Osteocyte (in vitro differentiated cells): ENCODE results near the gene TM4SF4. TPM values are rescaled to one million over a fixed set of nuclear protein-coding genes. Genes with fewer than 3 reads are reported as not detected.

Experiments
- DNase-seq: peaks from one replicate; pipeline ENCODE4 v3.0.0; 2021; ENCODE audit warnings: mixed read lengths; ENCODE audit not compliant: unreplicated experiment; ENCODE audit errors: extremely low spot score
- H3K27ac Mint-ChIP-seq: one replicate; pipeline ENCODE4 v1.8.0; 2021; ENCODE audit warnings: mild to moderate bottlenecking, mixed read lengths; ENCODE audit not compliant: unreplicated experiment
- H3K27me3 Mint-ChIP-seq: one replicate; pipeline ENCODE4 v1.8.0; 2021; ENCODE audit warnings: mixed read lengths; ENCODE audit not compliant: unreplicated experiment
- H3K36me3 Mint-ChIP-seq: one replicate; pipeline ENCODE4 v1.8.0; 2021; ENCODE audit warnings: mixed read lengths; ENCODE audit not compliant: unreplicated experiment
- H3K4me1 Mint-ChIP-seq: one replicate; pipeline ENCODE4 v1.8.0; 2021; ENCODE audit warnings: mixed read lengths; ENCODE audit not compliant: unreplicated experiment
- H3K4me3 Mint-ChIP-seq: one replicate; pipeline ENCODE4 v1.8.0; 2021; ENCODE audit warnings: mild to moderate bottlenecking, moderate library complexity, mixed read lengths; ENCODE audit not compliant: unreplicated experiment
- H3K9me3 Mint-ChIP-seq: one replicate; pipeline ENCODE4 v1.8.0; 2021; ENCODE audit warnings: mixed read lengths; ENCODE audit not compliant: unreplicated experiment
- total RNA-seq: library from RNA; stranded (reverse); gene quantifications from 2 replicates; pipeline ENCODE4 v1.2.1, GENCODE V29; 2021
- TF ChIP-seq, protein P1 (sequence below): fragments of 200-600 bp; sonication (generic); IDR thresholded peaks from 2 replicates; pipeline ENCODE4 v1.5.0; 2021; ENCODE audit warnings: antibody characterized with exemption, mild to moderate bottlenecking, moderate library complexity

Gene TM4SF4
- total RNA-seq, 1 donor from 2014 or later, result not detected

DNA sequence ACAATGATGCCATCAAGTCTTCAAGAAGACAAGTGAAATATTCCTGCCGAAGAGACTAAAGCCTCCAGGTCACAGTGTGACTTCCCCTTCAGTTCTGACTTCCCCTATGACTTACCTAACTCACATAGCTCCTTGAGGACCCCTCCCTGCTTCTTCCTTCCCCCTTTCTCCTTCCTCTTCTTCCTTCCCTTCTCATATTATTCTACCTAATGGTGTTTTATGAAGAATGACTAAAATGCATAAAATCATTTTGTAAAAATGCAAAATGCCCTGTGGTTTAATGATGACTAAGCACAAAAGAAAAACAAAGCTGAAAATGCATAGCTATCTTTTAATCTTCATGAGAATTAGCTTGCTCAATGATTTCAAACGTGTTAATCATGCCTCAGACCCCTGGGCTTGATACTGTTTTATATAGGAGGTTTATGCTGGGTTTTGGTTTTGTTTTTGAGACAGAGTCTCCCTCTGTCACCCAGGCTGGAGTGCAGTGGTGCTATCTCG lies 26.1 kb upstream of the TM4SF4 start:
- no peak for DNase-seq
- H3K4me3 Mint-ChIP-seq, result no peak overlapping the region
- H3K27ac Mint-ChIP-seq, result peak overlapping the region; percentile 84
- H3K9me3 Mint-ChIP-seq, result peaks cover 8% of the 10 kb centered on the region
- H3K36me3 Mint-ChIP-seq, result peaks cover 5% of the 10 kb centered on the region
- H3K27me3 Mint-ChIP-seq, result no peaks in the 10 kb centered on the region
- TF ChIP-seq, protein P1, sequence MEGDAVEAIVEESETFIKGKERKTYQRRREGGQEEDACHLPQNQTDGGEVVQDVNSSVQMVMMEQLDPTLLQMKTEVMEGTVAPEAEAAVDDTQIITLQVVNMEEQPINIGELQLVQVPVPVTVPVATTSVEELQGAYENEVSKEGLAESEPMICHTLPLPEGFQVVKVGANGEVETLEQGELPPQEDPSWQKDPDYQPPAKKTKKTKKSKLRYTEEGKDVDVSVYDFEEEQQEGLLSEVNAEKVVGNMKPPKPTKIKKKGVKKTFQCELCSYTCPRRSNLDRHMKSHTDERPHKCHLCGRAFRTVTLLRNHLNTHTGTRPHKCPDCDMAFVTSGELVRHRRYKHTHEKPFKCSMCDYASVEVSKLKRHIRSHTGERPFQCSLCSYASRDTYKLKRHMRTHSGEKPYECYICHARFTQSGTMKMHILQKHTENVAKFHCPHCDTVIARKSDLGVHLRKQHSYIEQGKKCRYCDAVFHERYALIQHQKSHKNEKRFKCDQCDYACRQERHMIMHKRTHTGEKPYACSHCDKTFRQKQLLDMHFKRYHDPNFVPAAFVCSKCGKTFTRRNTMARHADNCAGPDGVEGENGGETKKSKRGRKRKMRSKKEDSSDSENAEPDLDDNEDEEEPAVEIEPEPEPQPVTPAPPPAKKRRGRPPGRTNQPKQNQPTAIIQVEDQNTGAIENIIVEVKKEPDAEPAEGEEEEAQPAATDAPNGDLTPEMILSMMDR, result no peak
- peaks cover 41% of the 10 kb centered on the region for H3K4me1 Mint-ChIP-seq

DNA sequence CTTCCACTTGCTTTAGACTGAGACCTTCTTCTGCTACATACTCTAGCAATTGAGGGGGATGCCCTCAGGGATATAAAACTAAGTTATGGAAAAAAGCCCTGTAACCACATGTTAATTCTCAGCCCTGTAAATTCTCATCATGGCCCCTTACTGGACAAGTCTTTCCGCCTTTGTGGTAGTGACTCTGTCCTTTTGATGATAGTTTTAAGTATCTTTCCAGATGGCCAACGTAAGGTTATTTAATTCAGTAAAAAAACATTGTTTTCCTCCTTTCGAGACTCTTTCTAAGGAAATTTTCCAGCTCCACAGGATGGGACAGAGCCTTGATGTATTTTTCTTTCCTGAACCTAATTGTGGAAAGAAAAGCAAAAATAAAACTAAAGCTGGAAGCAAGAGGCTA lies 25.3 kb upstream of the TM4SF4 start:
- TF ChIP-seq, protein P1, result no peak
- H3K4me1 Mint-ChIP-seq, result peaks cover 36% of the 10 kb centered on the region
- peaks cover 8% of the 10 kb centered on the region for H3K9me3 Mint-ChIP-seq
- H3K27me3 Mint-ChIP-seq, result no peaks in the 10 kb centered on the region
- no peak for DNase-seq
- peaks cover 5% of the 10 kb centered on the region for H3K36me3 Mint-ChIP-seq
- peak overlapping the region; percentile 84 for H3K27ac Mint-ChIP-seq
- H3K4me3 Mint-ChIP-seq, result no peak overlapping the region

DNA sequence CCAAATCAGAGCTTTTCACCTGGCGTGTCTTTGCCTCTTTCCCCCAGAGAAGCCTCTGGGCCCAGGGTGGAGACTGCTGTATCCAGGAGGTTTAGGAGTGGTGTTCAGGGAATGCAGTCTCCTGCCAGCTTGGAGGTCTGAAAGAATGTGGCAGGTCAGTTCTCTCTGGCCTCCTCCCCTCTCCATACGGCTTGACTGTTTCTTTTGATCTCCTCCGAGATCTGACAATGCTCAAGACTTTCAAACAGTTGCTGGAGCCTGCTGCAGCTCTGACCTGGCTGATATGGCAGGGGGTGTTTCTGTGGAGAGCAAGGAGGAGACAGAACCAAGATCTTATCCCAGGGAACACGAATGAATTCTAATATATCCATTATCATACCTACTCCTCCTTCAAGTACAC lies 24.7 kb upstream of the TM4SF4 start:
- H3K27ac Mint-ChIP-seq, result peak overlapping the region; percentile 84
- TF ChIP-seq, protein P1, result no peak
- H3K9me3 Mint-ChIP-seq, result peaks cover 8% of the 10 kb centered on the region
- no peak for DNase-seq
- H3K36me3 Mint-ChIP-seq, result peaks cover 5% of the 10 kb centered on the region
- H3K4me1 Mint-ChIP-seq, result peaks cover 38% of the 10 kb centered on the region
- no peaks in the 10 kb centered on the region for H3K27me3 Mint-ChIP-seq
- no peak overlapping the region for H3K4me3 Mint-ChIP-seq

DNA sequence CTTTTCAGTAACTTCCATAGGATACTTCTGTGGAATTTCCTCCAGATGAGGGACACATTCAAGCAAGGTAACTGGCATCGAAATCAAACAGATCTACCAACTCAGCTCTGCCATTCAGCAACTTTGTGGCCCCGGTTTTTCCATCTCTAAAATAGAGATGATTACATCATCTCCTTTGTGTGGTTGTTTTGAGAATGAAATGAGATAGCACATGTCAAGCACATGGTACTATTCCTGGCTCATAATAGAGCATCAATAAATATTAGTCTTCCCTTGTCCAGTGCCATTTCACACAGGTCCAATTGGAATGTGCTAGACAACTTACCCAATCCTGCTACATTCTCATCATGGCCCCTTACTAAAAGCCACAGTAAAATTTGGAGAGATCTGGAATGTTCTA lies 24.2 kb upstream of the TM4SF4 start:
- TF ChIP-seq, protein P1, result no peak
- H3K9me3 Mint-ChIP-seq, result peaks cover 8% of the 10 kb centered on the region
- DNase-seq, result no peak
- H3K4me3 Mint-ChIP-seq, result no peak overlapping the region
- peak overlapping the region; percentile 84 for H3K27ac Mint-ChIP-seq
- no peaks in the 10 kb centered on the region for H3K27me3 Mint-ChIP-seq
- H3K36me3 Mint-ChIP-seq, result peaks cover 5% of the 10 kb centered on the region
- peaks cover 40% of the 10 kb centered on the region for H3K4me1 Mint-ChIP-seq

DNA sequence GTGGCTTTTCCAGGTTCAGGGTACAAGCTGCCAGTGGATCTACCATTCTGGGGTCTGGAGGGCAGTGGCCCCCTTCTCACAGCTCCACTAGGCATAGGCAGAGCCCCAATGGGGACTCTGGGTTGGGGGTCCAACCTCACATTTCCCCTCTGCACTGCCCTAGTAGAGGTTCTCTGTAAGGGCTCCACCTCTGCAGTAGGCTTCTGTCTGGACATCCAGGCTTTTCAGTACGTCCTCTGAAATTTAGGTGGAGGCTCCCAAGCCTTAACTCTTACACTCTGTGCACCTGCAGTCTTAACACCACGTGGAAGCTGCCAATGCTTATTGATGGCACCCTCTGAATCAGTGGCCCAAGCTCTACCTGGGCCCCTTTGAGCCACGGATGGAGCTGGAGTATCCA lies 22.5 kb upstream of the TM4SF4 start:
- Mint-ChIP-seq H3K36me3 (peaks cover 5% of the 10 kb centered on the region), H3K9me3 (peaks cover 8% of the 10 kb centered on the region), H3K27ac (no peak overlapping the region), H3K27me3 (no peaks in the 10 kb centered on the region), H3K4me3 (no peak overlapping the region), H3K4me1 (peaks cover 34% of the 10 kb centered on the region)
- TF ChIP-seq, protein P1, result no peak
- DNase-seq, result no peak
